Tibial nerve (tissue), 3 donors: ENCODE results near the gene GRIK5.

Source experiments
- CTCF ChIP-seq, 5 experiments: fragments of 200-600 bp in 3 of 5; fragments of 450-650 bp in 2 of 5; sonication (generic) in 3 of 5; IDR thresholded peaks; one replicate each; pipeline ENCODE4 v1.5.1; 2016 to 2019; ENCODE audit warnings: antibody characterized with exemption in 5 of 5, mild to moderate bottlenecking in 3 of 5, moderate library complexity in 2 of 5
- POLR2A ChIP-seq, 2 donors: fragments of 450-650 bp; IDR thresholded peaks; one replicate each; pipeline ENCODE4 v1.6.1; 2017; ENCODE audit warnings: antibody characterized with exemption in 2 of 2, mild to moderate bottlenecking in 2 of 2, moderate library complexity in 2 of 2

DNA sequence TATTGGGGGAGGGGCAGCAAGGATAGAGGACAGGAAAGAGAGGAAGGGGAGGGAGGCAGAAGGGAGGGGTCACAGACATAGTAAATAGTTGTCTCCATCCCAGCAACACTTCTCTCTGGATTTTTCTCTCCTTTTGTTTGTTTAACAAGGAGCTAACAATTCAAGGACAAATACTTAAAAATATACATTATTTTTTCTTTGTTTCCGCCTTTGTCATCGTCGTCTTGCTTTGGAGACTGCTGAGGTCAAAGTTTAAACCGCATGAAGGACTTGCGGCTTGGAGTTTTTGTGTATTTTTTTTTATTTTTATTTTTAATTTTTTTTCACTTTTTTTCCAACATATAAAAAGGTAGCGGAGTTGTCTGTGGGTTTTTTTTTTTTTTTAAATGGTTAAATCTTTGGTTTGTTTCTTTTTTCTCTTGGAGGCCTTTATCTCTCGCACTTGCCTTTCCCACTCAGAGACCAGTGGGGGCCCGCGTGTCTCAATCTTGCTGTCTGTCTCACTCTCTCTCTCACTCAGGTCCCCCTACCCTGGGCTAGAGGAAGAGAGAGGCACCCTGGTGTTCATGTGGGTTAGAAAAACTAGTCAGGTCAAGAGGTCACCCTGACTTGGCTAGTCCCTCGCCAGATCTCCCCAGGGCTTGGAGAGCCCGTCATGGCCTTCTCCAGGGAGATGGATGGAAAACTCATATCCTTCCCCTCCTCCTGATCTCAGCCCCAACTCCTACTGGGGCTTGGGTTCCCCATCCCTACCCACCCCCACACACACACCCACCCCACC lies 17.0 kb upstream of the GRIK5 start:
- TF ChIP-seq POLR2A (IDR thresholded peaks at IDR 0.05) = no peak
- TF ChIP-seq CTCF (IDR thresholded peaks at IDR 0.05) = no peak
